T-helper 9 cell (primary cell): ENCODE results near the gene CIRBP.

Source experiments
- DNase-seq: peaks from one replicate; pipeline ENCODE4 v3.0.0-alpha.2; 2020
- total RNA-seq, 2 donors: gene quantifications; one replicate each; lab custom pipeline; 2026; lab: John Stamatoyannopoulos, UW

CIRBP gene
- 279 to 386 reads per million in 2 donors for total RNA-seq

- peak; percentile 99 for DNase-seq
These were observed at the start of gene CIRBP for GRCh38 chr19:1269065-1269477. TSS of gene CIRBP (plus strand) at chr19:1269332. CDS start at chr19:1270934, 1,602 bp downstream.

- no peak for DNase-seq
These were observed 49.2 kb upstream of the CIRBP start for GRCh38 chr19:1219786-1220476.

- no peak for DNase-seq
These were observed 48.6 kb upstream of the CIRBP start for GRCh38 chr19:1220477-1220930.

- DNase-seq, result no peak
These were observed 47.9 kb upstream of the CIRBP start for GRCh38 chr19:1220976-1221903.

- DNase-seq, result no peak
These were observed 47.3 kb upstream of the CIRBP start for GRCh38 chr19:1221904-1222255.

GRCh38 chr19:1222394-1222793 is 46.7 kb upstream of the CIRBP start:
- DNase-seq, result no peak

- DNase-seq, result no peak
These were observed 45.9 kb upstream of the CIRBP start for GRCh38 chr19:1223018-1223855.

- no peak for DNase-seq
These were observed 44.9 kb upstream of the CIRBP start for GRCh38 chr19:1224047-1224825.

GRCh38 chr19:1224847-1225246 is 44.3 kb upstream of the CIRBP start:
- no peak for DNase-seq

GRCh38 chr19:1225440-1226226 is 43.5 kb upstream of the CIRBP start:
- DNase-seq, result no peak

GRCh38 chr19:1226227-1226518 is 43.0 kb upstream of the CIRBP start:
- DNase-seq, result no peak

- no peak for DNase-seq
These were observed 42.4 kb upstream of the CIRBP start for GRCh38 chr19:1226522-1227303.

GRCh38 chr19:1227304-1228054 is 41.7 kb upstream of the CIRBP start:
- DNase-seq, result no peak

GRCh38 chr19:1228161-1228957 is 40.8 kb upstream of the CIRBP start:
- DNase-seq, result no peak

GRCh38 chr19:1229056-1229923 is 39.8 kb upstream of the CIRBP start:
- no peak for DNase-seq

GRCh38 chr19:1229924-1230782 is 39.0 kb upstream of the CIRBP start:
- no peak for DNase-seq
